DMS153 treated with DMSO at 0.1 percent for 48 hours (cell line): ENCODE measurements around the gene SLCO3A1.

ENCODE experiments used
- DNase-seq: peaks from one replicate; lab custom pipeline; 2025; ENCODE audit not compliant: unreplicated experiment; lab: John Stamatoyannopoulos, UW

The SLCO3A1 gene

DNA sequence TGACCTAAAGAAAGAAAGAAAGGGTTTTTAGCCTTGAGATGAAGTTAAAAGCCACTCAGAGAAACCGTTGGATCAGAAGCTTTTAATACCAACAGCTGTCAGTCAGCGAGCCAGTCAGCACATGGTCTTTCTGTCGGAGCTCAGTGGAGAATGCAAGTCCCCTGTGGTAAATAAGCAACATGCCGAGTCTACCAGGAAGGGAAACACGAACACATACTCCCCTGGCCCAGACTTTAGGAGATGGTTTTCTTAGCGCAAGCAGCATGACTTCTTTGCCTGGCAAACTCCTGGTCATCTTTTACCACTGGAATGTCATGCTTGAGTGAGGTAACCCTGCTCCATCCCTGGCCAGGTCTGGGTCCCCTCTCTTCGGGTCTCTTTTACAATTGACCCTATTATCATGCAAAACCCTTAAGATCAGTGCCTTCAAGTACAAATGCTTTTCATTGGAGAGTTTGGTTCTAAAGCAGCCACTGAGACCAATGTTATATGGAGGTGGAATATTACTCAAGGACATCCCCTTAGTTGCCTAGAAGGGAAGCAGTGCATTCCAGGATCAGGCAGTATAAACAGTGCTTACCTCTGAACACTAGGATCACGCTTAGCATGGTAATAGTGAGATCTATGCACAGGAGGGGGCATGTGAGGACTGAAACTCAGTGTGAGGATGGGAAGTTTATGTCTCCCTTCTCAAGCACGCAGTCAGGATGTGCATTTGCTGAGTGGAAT lies 28.2 kb downstream of the SLCO3A1 start:
- no peak for DNase-seq

- DNase-seq, result no peak
Observed at GRCh38 chr15:91882858-91883586, 29.5 kb downstream of the SLCO3A1 start.

- no peak for DNase-seq
Observed at GRCh38 chr15:91884606-91885005, 31.1 kb downstream of the SLCO3A1 start.

DNA sequence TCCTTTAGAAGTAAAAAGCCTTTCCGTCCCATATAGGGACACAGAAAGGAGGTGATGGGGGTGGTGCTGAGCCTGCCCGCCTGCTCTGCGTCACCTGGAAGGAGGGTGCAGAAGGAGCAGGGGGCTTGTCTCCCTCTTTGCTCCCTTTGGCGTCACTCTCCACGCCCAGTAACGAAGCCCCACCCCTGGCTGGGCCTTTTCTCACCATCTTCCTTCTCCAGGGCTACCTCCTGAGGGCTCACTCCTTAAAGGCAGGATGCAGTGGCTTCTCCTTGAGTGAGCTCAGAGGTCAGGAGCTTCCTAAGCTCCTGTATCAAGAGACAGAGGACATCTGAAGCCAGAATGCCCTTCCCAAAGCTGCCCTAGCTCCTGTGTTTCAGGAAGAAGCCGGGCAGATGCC lies 31.5 kb downstream of the SLCO3A1 start:
- no peak for DNase-seq

DNA sequence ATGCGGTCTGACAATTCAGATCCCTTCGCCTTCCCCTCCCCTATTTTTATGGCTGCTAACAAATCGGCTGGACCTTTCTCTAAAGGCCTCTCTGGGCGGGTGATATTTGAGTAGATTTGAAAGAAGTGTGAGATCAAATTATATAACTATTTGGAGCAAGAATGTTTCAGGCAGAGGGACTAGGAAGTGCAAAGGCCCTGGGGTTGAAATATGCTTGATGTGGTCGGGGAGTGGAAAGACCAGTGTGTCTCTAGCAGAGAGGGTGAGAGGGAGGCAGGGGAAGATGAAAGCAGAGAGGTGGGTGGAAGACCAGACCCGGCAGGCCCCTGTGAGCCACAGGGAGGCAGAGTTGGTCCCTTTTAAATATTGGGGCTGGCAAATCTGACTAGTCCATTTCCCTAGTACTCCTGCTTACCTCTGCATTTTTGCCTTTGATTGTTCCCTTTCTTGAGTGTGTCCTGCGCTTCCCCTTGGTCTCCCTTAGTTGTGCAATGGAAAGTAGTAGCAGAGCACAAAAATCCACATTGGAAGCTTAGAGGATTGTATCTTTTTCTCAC lies 32.3 kb downstream of the SLCO3A1 start:
- no peak for DNase-seq

GRCh38 chr15:91886878-91887277 lies 33.4 kb downstream of the SLCO3A1 start:
- no peak for DNase-seq

- DNase-seq, result no peak
Observed at GRCh38 chr15:91887321-91887720, 33.8 kb downstream of the SLCO3A1 start.

DNA sequence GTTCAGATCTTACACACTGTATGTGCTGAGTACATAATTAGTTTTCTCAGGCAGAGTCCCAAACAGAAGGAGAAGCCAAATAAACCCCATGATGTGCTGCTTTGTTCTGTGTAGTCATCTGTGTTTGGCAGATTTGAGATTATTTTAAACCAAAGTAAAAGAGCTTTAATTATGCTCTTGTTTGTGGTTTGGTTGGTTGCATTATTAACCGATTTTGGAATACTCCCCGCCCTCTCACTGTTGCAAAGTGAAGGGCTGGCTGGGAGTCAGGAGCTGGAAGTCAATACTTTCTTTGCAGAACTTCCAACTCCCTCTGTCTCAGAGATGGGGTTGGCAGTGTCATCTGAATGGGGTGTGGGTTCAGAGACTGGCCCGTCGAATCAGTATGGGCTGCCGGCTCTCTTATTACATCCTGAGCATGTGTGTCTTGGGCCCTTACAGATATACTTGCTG lies 34.4 kb downstream of the SLCO3A1 start:
- no peak for DNase-seq

DNA sequence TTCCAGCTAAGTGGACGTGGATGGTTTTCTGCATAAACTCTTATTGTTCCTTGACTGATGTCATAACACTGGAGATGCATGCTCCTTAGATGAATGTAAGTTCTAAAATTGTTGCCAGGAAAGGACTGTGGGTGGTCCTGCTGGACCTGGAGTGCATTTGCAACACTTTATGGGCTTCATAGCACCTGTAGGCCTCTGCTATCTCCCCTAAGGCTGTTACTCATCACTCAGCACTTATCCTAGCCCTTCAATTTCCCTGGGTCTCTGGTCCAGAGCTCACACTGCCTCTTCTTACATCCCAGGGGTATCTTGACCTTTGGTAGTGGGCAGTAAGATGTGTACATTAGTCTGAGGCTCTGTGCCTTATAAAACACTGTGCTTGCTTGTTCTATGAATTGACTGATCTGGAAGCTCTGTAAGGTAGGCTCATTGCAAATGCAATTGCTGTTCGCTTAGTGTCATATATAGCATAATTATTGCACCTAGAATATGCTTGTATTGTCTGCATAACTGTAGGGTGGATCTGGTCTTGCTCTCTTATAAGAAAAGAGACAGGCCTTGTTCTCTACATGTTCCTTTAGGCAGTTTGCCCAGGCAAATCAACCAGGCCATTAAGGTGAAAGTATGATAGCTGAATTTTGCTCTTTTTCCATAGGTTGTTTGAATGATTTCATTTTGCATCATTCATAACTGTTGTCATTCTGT lies 35.8 kb downstream of the SLCO3A1 start:
- no peak for DNase-seq

DNA sequence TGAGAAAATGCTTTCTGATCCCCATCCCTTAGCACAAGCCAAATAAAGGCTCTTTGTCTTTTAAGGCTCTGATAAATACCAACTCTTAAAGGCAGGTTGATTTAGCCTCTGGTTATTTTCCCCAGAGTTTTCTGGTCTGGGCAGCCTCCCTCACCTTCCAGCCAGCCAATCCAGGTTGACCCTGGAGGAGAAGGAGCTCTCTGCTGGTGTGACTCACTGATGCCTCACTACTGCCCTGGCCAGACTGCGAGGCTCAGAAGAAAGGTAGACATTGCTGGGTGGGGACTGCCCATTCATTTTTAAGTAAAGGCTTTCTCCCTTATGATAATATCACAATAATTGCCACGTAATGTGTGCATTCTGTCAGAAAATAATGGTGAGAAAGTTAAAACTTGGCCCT lies 37.1 kb downstream of the SLCO3A1 start:
- DNase-seq, result no peak

DNA sequence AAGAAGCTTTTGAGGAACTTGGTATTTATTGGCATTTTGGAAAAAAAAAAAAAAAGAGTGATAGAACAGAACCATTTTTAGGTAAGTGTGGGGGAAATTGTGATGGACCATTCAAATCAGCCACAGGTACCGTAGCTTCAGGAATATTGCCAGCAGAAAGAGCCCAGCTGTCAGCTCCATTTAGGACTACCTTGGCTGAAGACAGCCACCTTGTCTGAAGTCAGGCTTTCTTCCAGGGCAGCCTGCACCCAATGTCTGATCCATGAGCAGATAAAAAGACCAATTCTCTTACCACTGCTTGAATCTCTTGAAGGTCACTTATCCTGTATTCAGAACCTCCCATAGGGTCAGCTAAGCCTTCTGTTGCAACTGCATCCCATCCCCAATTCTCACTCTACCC lies 37.6 kb downstream of the SLCO3A1 start:
- DNase-seq, result no peak

GRCh38 chr15:91891788-91892345 lies 38.4 kb downstream of the SLCO3A1 start:
- DNase-seq, result no peak

- no peak for DNase-seq
Observed at GRCh38 chr15:91892436-91892835, 38.9 kb downstream of the SLCO3A1 start.

- no peak for DNase-seq
Observed at GRCh38 chr15:91894606-91895005, 41.1 kb downstream of the SLCO3A1 start.

GRCh38 chr15:91895051-91895450 lies 41.5 kb downstream of the SLCO3A1 start:
- DNase-seq, result no peak

- DNase-seq, result no peak
Observed at GRCh38 chr15:91896341-91897055, 43.0 kb downstream of the SLCO3A1 start.

GRCh38 chr15:91897585-91898372 lies 44.3 kb downstream of the SLCO3A1 start:
- no peak for DNase-seq

DNA sequence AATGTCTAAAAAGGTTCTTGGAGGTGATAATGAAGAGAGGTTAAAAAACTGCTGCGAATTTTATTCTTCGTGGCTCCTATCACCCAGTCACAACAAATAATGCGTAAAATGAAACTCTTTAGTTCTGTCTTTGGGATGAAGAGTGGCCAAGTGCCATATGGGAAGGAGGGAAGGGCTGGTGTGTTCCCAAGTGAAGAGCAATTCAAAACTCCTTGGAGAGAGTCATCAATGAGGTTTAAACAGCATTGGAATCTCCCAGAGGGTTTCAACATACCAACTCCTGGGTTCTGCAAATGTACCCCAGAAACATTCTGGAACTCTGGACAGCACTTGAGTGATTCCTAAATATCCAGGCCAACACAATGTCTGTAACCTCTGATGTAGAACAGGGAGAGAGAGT lies 45.3 kb downstream of the SLCO3A1 start:
- no peak for DNase-seq

GRCh38 chr15:91904942-91905341 lies 51.4 kb downstream of the SLCO3A1 start:
- no peak for DNase-seq

DNA sequence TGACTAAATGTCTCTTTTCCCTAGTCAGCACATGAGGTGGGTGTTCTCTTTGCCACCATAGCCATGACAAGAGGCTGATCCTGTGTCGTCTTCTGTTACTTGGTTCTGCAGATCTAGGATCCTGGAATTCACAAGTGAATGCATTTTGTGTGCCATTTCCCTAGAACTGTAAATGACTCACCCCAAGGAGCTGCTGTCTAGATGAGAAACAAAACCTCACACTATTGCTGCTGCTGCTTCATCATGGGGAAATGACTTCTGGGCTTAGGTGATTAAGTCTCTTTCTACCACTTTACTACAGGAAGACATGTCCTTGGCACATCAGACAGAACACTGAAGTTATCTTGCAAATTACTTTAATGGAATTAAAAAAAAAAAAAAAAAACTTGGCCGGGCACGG lies 54.9 kb downstream of the SLCO3A1 start:
- DNase-seq, result no peak
